Adrenal gland (tissue), 12 donors: Measurements from ENCODE around the gene LCA5. TPM values are rescaled to one million over a fixed set of nuclear protein-coding genes. Genes with fewer than 3 reads are reported as not detected.
"Not testable (repeated sequence)": the region's sequence is repeated elsewhere in the genome, so short reads cannot be mapped to it uniquely, and the experiment has no call there.

Experiments used
- DNase-seq, 7 donors: peaks; one replicate each; pipeline ENCODE4 v3.0.0-alpha.2; 2019 to 2020
- H3K27ac ChIP-seq, 5 donors: fragments of 200-600 bp; sonication (generic) in 4 of 5; 1 replicate in 3 of 5; 2 replicates in 2 of 5; pipeline versions ENCODE4 v1.5.1 to v1.8.0; 2016 to 2020; ENCODE audit warnings: mild to moderate bottlenecking in 1 of 5
- H3K27me3 ChIP-seq: fragments of 200-600 bp; 2 replicates; pipeline ENCODE4 v1.8.0; 2021
- H3K36me3 ChIP-seq, 2 donors: fragments of 200-600 bp; replicated peaks in 1 of 2; 1 replicate in 1 of 2; 2 replicates in 1 of 2; pipeline versions ENCODE4 v1.5.1 to v1.8.0; 2018 to 2022
- H3K4me1 ChIP-seq, 2 donors: fragments of 200-600 bp; replicated peaks in 1 of 2; 1 replicate in 1 of 2; 2 replicates in 1 of 2; pipeline versions ENCODE4 v1.5.1 to v1.8.0; 2018 to 2021
- H3K4me3 ChIP-seq, 4 donors: fragments of 200-600 bp; sonication (generic) in 3 of 4; one replicate each; pipeline ENCODE4 v1.5.1; 2016 to 2018
- H3K9me3 ChIP-seq, 3 donors: fragments of 200-600 bp; sonication (generic) in 1 of 3; replicated peaks in 1 of 3; 1 replicate in 2 of 3; 2 replicates in 1 of 3; pipeline versions ENCODE4 v1.5.1 to v1.8.0; 2016 to 2021
- POLR2A ChIP-seq, 2 donors: fragments of 450-650 bp; IDR thresholded peaks; one replicate each; pipeline ENCODE4 v1.6.1; 2017; ENCODE audit warnings: antibody characterized with exemption in 2 of 2, mild to moderate bottlenecking in 2 of 2, moderate library complexity in 1 of 2
- WGBS, 4 donors: extraction: QIAGEN DNeasy Blood & Tissue Kit in 2 of 4; methylation state at CpG; one replicate each; pipeline versions ENCODE4 v1.1.5 to v1.1.7; 2013 to 2017; 5-methylcytosine and 5-hydroxymethylcytosine counted together
- intact Hi-C, 2 donors: fragments of 100-400 bp; cut with DNase I; formaldehyde crosslinking; loops; one replicate each; pipeline versions ENCODE4 v1.14.1 to v1.15.0; 2022 to 2023
- polyA plus RNA-seq, 3 donors: library from polyadenylated mRNA; stranded (reverse); fragments of 200-250 nt in 2 of 3; fragments of 350-450 nt in 1 of 3; fragmentation: Illumina TruSeq in 1 of 3; extraction: RNeasy Lipid Tissue Mini Kit (QIAGEN cat#74804) in 1 of 3; gene quantifications; one replicate each; pipeline ENCODE4 v1.2.3, GENCODE V29; 2013 to 2014
- total RNA-seq, 9 donors: library from RNA; depleted of rRNA in 4 of 9; stranded (reverse); fragments of >200 nt in 4 of 9; fragments of 120-200 nt in 1 of 9; fragmentation: NEBNext Ultra II Directional in 1 of 9; extraction: Animal tissue kit (Norgen Biotek cat#: 25700) in 1 of 9; gene quantifications; one replicate each; pipeline versions ENCODE4 v1.1.0 to v1.2.4, GENCODE V29; 2013 to 2023
- TF ChIP-seq, protein P1 (sequence below), 6 experiments: fragments of 450-650 bp in 4 of 6; fragments of 200-600 bp in 2 of 6; sonication (generic) in 1 of 6; IDR thresholded peaks; 1 replicate in 5 of 6; 2 replicates in 1 of 6; pipeline versions ENCODE4 v1.5.1 to v1.8.0; 2016 to 2021; ENCODE audit warnings: antibody characterized with exemption in 6 of 6, mild to moderate bottlenecking in 2 of 6, moderate library complexity in 1 of 6
- donor health status: healthy with polysubstance abuse.
- donor health status: Bipolar disorder and iron deficiency.
- donor health status: DM: yes; HTN: yes; CAD: no.
- donor health status: DM: no; HTN: no; CAD: no.
- donor health status: DM: no; HTN: no; CAD: no.
- donor health status: DM: yes; HTN: yes; CAD: no.

LCA5 gene
- total and polyA plus RNA-seq, 12 donors: 1.0 to 4.6 (median 2.6) TPM

- TF ChIP-seq, protein P1, sequence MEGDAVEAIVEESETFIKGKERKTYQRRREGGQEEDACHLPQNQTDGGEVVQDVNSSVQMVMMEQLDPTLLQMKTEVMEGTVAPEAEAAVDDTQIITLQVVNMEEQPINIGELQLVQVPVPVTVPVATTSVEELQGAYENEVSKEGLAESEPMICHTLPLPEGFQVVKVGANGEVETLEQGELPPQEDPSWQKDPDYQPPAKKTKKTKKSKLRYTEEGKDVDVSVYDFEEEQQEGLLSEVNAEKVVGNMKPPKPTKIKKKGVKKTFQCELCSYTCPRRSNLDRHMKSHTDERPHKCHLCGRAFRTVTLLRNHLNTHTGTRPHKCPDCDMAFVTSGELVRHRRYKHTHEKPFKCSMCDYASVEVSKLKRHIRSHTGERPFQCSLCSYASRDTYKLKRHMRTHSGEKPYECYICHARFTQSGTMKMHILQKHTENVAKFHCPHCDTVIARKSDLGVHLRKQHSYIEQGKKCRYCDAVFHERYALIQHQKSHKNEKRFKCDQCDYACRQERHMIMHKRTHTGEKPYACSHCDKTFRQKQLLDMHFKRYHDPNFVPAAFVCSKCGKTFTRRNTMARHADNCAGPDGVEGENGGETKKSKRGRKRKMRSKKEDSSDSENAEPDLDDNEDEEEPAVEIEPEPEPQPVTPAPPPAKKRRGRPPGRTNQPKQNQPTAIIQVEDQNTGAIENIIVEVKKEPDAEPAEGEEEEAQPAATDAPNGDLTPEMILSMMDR (IDR thresholded peaks at IDR 0.05): no peak
- no peak for TF ChIP-seq POLR2A (IDR thresholded peaks at IDR 0.05)
- H3K27ac ChIP-seq: no peak overlapping the region
- no peak for DNase-seq
- H3K9me3 ChIP-seq: no peaks in the 10 kb centered on the region
- H3K4me1 ChIP-seq: no peaks in the 10 kb centered on the region
- no peaks in the 10 kb centered on the region for H3K36me3 ChIP-seq
- intact Hi-C loops: no loop called here
- H3K27me3 ChIP-seq: no peaks in the 10 kb centered on the region
- H3K4me3 ChIP-seq: no peak overlapping the region
- WGBS, 4 donors: 64 to 73% (median 69%) methylated on average over 5 to 7 of the region's 7 CpGs
Observed at GRCh38 chr6:79450984-79451383, 86.2 kb downstream of the LCA5 start.

DNA sequence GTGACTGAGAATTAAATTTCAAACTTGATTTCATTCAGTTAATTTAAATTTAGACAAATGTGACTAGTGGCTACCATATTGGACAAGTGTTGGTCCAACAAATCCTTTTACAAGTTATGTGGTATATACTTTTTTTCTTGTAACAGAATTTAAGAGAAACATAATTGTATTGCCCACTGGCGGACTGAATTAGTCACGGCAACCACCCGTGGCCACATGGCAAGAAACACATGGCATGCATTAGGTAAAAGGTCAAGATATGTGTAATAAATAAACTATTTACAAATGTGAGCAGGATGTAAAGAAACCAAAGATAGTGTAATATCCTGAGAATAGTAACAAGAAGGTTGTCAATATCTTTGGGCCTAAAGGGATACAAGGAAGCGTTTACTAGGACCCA is 91.2 kb downstream of the LCA5 start:
- 79 to 86% (median 84%) methylated on average over 4 of the region's 4 CpGs for WGBS, 4 donors

DNA sequence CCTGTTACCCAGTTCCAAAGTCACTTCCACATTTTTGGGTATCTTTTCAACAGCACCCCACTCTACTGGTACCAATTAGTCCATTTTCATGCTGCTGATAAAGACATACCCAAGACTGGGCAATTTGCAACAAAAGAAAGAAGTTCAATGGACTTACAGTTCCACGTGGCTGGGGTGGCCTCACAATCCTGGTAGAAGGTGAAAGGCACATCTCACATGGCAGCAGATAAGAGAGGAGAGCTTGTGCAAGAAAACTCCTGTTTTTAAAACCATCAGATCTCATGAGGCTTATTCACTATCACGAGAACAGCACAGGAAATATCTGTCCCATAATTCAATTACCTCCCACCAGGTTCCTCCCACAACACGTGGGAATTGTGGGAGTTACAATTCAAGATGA is 93.4 kb downstream of the LCA5 start:
- H3K4me3 ChIP-seq, H3K4me1 ChIP-seq, DNase-seq, H3K27ac ChIP-seq, H3K27me3 ChIP-seq, H3K36me3 ChIP-seq, intact Hi-C loops, H3K9me3 ChIP-seq: not testable (repeated sequence)
- 53 to 72% (median 67%) methylated on average over 3 of the region's 3 CpGs for WGBS, 4 donors

More for the DNA sequence above, 91.2 kb downstream of the LCA5 start:
- Histone ChIP-seq H3K27me3 (no peaks in the 10 kb centered on the region), H3K27ac (no peak overlapping the region), H3K36me3 (no peaks in the 10 kb centered on the region), H3K4me3 (no peak overlapping the region), H3K4me1 (no peaks in the 10 kb centered on the region), H3K9me3 (no peaks in the 10 kb centered on the region)
- TF ChIP-seq POLR2A (IDR thresholded peaks at IDR 0.05): no peak
- TF ChIP-seq, protein P1 (IDR thresholded peaks at IDR 0.05): no peak
- no peak for DNase-seq
- intact Hi-C loops: no loop called here

DNA sequence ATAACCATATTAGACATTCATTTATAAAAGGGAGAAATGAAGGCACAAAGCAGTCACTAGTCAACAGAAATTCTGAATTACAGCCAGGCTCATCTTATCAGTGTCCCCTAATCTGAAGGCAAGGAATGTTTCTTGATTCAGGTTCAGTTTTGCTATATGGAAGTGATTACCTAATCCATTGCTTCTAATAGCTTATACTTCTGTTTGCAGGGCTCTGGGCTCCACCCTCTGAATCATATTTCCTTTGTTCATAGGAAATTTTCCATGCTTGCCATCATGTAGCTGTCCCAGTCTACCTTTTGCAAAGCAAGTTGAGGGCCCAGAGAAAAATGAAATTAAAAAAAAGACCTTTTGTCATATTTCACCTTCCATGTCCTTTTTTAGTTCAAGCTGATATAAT is 96.0 kb downstream of the LCA5 start:
- intact Hi-C loops: no loop called here
- H3K4me3 ChIP-seq: no peak overlapping the region
- no peaks in the 10 kb centered on the region for H3K36me3 ChIP-seq
- H3K27ac ChIP-seq: no peak overlapping the region
- TF ChIP-seq, protein P1 (IDR thresholded peaks at IDR 0.05): no peak
- no peak for TF ChIP-seq POLR2A (IDR thresholded peaks at IDR 0.05)
- DNase-seq: no peak
- H3K9me3 ChIP-seq: no peaks in the 10 kb centered on the region
- H3K27me3 ChIP-seq: no peaks in the 10 kb centered on the region
- H3K4me1 ChIP-seq: no peaks in the 10 kb centered on the region

GRCh38 chr6:79440598-79440997 is 96.6 kb downstream of the LCA5 start:
- no peaks in the 10 kb centered on the region for H3K4me1 ChIP-seq
- intact Hi-C loops: no loop called here
- DNase-seq: no peak
- H3K27ac ChIP-seq: no peak overlapping the region
- H3K9me3 ChIP-seq: no peaks in the 10 kb centered on the region
- WGBS, 4 donors: 65 to 93% (median 68%) methylated on average over 1 of the region's 1 CpG
- H3K27me3 ChIP-seq: no peaks in the 10 kb centered on the region
- no peak for TF ChIP-seq POLR2A (IDR thresholded peaks at IDR 0.05)
- TF ChIP-seq, protein P1 (IDR thresholded peaks at IDR 0.05): no peak
- H3K4me3 ChIP-seq: no peak overlapping the region
- H3K36me3 ChIP-seq: no peaks in the 10 kb centered on the region
